Type B pancreatic cell (in vitro differentiated cells): ENCODE measurements around the gene TAF13. TPM values are rescaled to one million over a fixed set of nuclear protein-coding genes. Genes with fewer than 3 reads are reported as not detected.

ENCODE experiments used
- DNase-seq: peaks from one replicate; pipeline ENCODE4 v3.0.0; 2021; ENCODE audit warnings: mixed read lengths; ENCODE audit not compliant: unreplicated experiment; ENCODE audit errors: extremely low spot score
- H3K27ac Mint-ChIP-seq: 2 replicates; pipeline ENCODE4 v1.8.0; 2021; ENCODE audit warnings: mild to moderate bottlenecking, mixed read lengths
- H3K27me3 Mint-ChIP-seq: 2 replicates; pipeline ENCODE4 v1.8.0; 2021; ENCODE audit warnings: mixed read lengths
- H3K36me3 Mint-ChIP-seq: 2 replicates; pipeline ENCODE4 v1.8.0; 2021; ENCODE audit warnings: mixed read lengths
- H3K4me1 Mint-ChIP-seq: one replicate; pipeline ENCODE4 v1.8.0; 2021; ENCODE audit warnings: mixed read lengths; ENCODE audit not compliant: unreplicated experiment
- H3K4me3 Mint-ChIP-seq: 2 replicates; pipeline ENCODE4 v1.8.0; 2021; ENCODE audit warnings: mild to moderate bottlenecking, mixed read lengths
- H3K9me3 Mint-ChIP-seq: 2 replicates; pipeline ENCODE4 v1.8.0; 2021; ENCODE audit warnings: mixed read lengths
- total RNA-seq: library from RNA; stranded (reverse); gene quantifications from 2 replicates; pipeline ENCODE4 v1.2.1, GENCODE V29; 2021; ENCODE audit warnings: low replicate concordance
- TF ChIP-seq, protein P1 (sequence below): fragments of 200-600 bp; sonication (generic); conservative IDR thresholded peaks from 2 replicates; pipeline ENCODE4 v1.5.0; 2021; ENCODE audit warnings: antibody characterized with exemption, mild to moderate bottlenecking

TAF13 gene
- total RNA-seq, 1 donor from 2014 or later = 30.0 TPM

DNA sequence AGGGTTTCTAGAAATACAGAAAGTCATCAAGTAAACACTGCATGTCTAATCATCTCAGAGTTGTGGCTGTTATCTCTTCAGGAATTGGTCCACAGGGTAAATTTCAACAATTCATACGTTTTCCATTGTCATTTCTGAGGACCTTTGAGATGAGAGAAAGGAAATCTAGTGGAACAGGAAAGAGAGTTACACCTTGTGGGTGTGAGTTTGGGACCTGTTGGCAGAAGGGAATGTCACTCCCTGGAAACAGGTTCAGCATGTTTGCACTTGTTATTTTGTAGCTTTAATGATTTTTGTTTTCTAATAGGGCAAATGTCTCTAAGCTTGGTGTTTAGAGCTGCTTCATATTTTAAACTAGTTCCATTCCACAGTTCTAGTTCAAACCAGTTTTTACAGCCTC, 20.3 kb upstream of the TAF13 start:
- peaks cover 18% of the 10 kb centered on the region for H3K4me1 Mint-ChIP-seq
- H3K27me3 Mint-ChIP-seq = no peaks in the 10 kb centered on the region
- H3K36me3 Mint-ChIP-seq = peaks cover 13% of the 10 kb centered on the region
- no peak for DNase-seq
- peak overlapping the region; percentile 69 for H3K4me3 Mint-ChIP-seq
- TF ChIP-seq, protein P1, sequence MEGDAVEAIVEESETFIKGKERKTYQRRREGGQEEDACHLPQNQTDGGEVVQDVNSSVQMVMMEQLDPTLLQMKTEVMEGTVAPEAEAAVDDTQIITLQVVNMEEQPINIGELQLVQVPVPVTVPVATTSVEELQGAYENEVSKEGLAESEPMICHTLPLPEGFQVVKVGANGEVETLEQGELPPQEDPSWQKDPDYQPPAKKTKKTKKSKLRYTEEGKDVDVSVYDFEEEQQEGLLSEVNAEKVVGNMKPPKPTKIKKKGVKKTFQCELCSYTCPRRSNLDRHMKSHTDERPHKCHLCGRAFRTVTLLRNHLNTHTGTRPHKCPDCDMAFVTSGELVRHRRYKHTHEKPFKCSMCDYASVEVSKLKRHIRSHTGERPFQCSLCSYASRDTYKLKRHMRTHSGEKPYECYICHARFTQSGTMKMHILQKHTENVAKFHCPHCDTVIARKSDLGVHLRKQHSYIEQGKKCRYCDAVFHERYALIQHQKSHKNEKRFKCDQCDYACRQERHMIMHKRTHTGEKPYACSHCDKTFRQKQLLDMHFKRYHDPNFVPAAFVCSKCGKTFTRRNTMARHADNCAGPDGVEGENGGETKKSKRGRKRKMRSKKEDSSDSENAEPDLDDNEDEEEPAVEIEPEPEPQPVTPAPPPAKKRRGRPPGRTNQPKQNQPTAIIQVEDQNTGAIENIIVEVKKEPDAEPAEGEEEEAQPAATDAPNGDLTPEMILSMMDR = no peak
- no peaks in the 10 kb centered on the region for H3K9me3 Mint-ChIP-seq
- H3K27ac Mint-ChIP-seq = peak overlapping the region; percentile 97

DNA sequence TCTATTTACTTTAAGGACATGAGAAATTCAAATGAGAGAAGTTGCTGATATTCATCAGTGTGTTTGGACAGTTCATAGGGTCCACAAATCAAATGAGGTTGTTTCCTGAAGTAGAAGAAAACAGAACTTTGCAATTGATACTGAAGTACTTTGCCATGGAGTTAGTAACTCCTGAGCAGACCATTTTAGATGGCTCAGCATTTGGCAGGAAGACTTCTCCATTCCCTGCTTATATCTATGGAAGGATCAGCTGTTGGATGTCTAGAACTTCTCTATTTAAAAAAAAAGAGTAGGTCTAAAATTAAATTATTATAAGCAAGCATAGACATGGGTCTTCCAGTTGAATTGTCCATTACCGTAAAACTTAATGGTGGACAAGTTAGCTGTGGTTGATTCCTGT, 19.8 kb upstream of the TAF13 start:
- H3K4me3 Mint-ChIP-seq = no peak overlapping the region
- peak overlapping the region; percentile 97 for H3K27ac Mint-ChIP-seq
- no peaks in the 10 kb centered on the region for H3K9me3 Mint-ChIP-seq
- TF ChIP-seq, protein P1 = no peak
- peaks cover 18% of the 10 kb centered on the region for H3K4me1 Mint-ChIP-seq
- no peaks in the 10 kb centered on the region for H3K27me3 Mint-ChIP-seq
- no peak for DNase-seq
- peaks cover 13% of the 10 kb centered on the region for H3K36me3 Mint-ChIP-seq

DNA sequence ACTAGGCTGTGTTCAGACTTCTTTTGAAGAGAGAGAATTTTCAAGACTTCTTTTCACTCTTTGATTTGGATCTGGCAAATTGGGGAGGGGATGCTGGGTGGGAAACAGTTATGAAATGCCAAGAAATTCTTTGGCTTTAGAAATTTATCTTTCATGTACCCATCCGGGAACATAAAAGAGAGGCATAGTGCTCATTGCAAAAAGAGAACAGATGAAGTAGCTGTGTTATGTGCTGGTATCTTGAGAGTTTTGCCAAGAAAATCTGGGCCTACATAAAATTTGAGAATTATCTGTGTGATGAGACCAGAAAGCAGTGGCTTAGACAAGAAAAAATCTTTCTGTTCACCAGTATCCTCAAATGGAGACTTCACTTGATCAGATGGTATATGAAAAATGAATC, 19.1 kb upstream of the TAF13 start:
- TF ChIP-seq, protein P1 = no peak
- Mint-ChIP-seq H3K9me3 (no peaks in the 10 kb centered on the region), H3K27ac (no peak overlapping the region), H3K4me1 (peaks cover 16% of the 10 kb centered on the region), H3K27me3 (no peaks in the 10 kb centered on the region), H3K36me3 (peaks cover 10% of the 10 kb centered on the region), H3K4me3 (no peak overlapping the region)
- DNase-seq = no peak

DNA sequence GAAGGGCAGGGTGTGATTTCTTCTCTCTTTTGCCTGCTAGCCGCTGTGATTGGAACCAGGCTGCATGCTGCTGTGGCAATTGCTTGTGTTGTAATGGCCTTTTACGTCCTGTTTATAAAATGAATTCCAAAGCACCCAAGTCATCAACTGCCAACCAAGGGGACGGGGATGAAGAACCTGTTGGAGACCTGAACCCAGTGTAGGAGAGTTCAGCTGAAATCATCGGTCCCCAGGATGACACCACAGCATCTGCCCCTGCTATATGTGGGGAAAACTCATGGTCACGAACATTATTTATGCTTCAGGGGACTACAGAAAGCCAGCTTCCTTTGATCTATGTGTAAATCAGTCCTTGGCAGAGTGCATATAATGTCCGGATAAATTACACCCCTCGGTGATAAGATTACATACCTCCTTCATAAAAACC, 18.6 kb upstream of the TAF13 start:
- TF ChIP-seq, protein P1 = no peak
- Mint-ChIP-seq H3K4me3 (no peak overlapping the region), H3K36me3 (peaks cover 9% of the 10 kb centered on the region), H3K4me1 (peaks cover 14% of the 10 kb centered on the region), H3K27ac (no peak overlapping the region), H3K27me3 (no peaks in the 10 kb centered on the region), H3K9me3 (no peaks in the 10 kb centered on the region)
- DNase-seq = no peak

GRCh38 chr1:109091839-109092193, 16.0 kb upstream of the TAF13 start:
- H3K27me3 Mint-ChIP-seq = no peaks in the 10 kb centered on the region

More at GRCh38 chr1:109091839-109092193, 16.0 kb upstream of the TAF13 start:
- Mint-ChIP-seq H3K4me1 (peaks cover 14% of the 10 kb centered on the region), H3K36me3 (peaks cover 9% of the 10 kb centered on the region), H3K27ac (peak overlapping the region; percentile 94), H3K4me3 (peak overlapping the region; percentile 94), H3K9me3 (no peaks in the 10 kb centered on the region)
- no peak for DNase-seq
- TF ChIP-seq, protein P1 = no peak
